GM19193 (cell line): ENCODE data around the gene KLK2.

Source experiments
- POLR2A ChIP-seq: IDR thresholded peaks from 4 replicates; pipeline ENCODE4 v1.6.1; 2011; ENCODE audit not compliant: insufficient read depth, insufficient read length; ENCODE audit errors: extremely low read depth

Gene KLK2

DNA sequence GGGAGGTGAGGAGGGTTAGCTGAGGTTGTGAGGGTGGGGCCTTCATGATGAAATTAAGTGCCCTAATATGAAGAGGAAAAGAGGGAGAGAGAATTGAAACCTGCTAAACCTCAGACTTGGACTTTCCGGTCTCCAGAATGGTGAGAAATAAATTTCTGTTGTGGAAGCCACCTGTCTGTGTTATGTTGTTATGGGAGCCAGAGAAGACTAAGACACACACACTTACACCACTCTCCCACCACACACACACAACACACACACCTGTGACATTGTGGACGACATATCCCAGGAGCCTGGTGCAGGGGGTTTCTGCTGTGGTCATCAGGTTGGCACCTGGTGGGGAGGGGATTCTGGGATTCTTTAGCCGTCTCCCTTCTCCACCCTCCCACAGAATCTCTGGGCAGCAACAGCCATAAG is 24.0 kb downstream of the KLK2 start:
- no peak for TF ChIP-seq POLR2A

DNA sequence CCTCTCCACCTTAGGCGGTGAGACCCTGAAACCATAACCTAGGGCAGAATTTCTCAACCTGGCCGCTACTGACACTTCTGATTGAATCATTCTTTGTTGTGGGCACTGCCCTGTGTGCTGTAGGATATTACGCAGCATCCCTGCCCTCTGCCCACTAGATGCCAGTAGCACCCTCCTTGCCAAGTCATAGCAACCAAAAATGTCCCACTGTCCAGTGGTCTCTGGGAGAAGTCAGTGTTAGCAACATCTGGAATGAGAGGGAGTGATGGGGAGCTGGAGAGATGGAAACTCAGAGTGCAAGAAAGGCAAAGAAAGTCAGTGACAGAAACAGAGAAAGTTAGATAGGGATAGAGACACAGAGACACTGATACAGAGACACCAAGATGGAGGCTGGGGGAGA is 24.4 kb downstream of the KLK2 start:
- no peak for TF ChIP-seq POLR2A

DNA sequence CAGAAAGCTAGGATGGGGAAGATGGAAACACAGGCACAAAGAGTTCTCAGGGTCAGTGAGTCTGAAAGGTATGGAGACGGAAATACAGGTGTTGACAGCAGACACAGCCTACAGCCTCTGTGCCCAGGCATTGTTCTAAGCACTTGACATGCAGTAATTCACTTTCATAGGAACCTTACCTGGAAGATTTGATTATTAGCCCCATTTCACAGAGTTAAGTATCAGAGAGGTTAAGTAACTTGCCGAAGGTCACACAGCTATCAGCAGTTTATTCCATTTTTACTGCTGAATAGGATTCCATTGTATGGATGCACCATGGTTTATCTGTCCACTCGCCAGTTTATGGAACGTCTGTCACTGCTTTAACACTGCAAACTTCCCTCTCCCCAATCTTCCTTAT is 24.8 kb downstream of the KLK2 start:
- TF ChIP-seq POLR2A: no peak

DNA sequence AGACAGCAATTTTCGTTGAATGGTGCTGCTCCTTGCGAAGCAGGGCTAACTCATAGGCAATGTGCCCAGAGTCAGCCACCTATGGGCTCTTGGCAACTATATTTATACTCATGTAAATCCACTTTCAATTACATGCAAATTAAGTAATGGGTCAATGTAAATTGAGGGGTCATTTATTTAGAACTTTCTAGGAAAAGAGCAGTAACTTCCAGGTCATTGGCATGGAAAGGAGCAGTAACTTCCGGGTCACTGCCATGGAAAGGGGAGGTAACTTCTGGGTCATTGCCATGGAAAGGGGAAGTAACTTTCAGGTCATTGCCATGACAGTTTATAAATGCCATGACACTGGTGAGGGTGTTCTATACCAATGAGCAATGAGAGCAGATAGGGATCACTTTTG is 26.3 kb downstream of the KLK2 start:
- TF ChIP-seq POLR2A: no peak

DNA sequence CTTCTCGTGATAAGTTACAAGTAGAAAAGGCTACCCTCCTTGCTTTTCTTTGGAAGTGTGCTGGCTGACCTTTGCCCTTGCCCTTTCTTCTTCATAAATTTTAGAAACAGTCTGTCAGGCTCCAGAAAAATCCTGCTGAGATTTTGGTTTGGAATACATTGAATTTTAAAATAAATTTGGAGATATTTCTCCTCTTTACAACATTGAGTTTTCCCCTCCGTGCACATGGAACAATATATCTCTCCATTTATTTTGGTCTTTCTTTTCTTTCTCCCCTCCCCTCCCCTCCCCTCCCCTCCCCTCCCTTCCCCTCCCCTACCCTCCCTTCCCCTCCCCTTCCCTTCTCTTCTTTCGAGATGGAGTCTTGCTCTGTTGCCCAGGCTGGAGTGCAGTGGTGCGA is 29.4 kb downstream of the KLK2 start:
- no peak for TF ChIP-seq POLR2A

DNA sequence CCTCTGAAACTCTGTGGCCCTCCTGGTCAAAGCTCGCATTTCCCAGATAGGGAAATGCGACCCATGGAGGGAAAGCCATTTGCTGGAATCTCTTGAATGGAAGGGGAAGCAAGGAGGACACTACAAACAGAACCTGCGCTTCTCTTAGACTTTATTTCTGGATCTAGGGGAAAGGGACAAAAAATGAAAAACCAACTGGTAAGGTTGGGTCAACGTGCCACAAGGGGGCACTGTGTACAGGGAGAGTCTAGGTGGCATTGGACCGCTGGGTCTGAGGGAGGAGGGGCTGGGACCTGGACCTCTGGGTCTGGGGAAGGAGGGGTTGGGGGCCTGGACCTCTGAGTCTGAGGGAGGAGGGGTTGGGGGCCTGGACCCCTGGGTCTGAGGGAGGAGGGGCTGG is 33.0 kb downstream of the KLK2 start:
- no peak for TF ChIP-seq POLR2A

DNA sequence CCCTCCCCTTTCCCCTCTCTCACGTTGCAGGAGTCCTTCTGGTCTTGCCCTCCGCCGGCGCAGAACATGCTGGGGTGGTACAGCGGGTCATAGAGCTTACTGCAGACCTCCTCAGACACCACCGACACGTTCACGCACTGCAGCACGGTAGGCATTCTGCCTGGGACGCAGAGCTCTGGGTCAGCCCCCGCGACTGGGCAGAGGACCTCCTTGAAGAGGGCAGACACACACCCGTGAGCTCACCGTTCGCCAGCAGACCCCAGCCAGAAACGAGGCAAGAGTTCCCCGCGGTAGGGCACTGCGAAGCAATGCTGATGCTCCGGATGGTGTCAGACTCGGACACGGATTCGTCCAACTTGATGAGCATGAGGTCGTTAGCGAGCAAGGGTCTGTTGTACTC is 35.1 kb downstream of the KLK2 start:
- TF ChIP-seq POLR2A: no peak

DNA sequence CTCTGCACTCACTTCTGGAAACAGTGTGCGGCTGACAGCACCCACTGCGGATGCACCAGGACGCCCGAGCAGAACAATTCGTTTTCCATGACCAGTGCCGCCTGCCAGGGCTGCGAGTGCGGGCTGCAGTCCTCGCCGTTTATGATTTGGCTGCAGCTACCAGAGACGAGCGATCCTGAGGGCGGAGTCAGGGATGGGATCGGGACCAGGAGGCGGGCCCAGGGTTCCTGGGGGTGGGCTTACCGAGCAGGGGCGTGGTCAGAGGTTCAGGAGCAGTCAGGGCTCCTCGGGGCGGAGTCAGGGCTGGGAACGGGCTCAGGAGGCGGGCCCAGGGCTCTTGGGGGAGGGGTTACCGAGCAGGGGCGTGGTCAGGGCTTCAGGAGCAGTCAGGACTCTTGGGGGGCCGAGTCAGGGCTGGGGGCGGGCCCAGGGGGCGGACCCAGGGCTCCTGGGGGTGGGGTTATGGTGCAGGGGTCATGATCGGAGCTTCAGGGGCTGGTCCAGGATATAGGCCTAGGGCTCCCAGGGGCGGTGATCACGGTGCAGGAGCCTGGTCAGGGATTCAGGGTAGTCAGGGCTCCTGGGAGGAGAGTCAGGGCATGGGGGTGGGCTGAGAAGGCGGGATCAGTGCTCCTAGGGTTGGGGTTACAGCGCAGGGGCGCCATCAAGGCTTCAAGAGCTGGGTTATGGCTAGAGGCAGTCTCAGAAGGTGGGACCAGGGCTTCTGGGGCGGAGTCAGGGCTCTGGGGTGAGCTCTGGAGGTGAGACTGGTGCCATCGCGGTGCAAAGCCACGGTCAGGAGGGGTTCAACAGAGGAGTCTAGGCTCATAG is 36.2 kb downstream of the KLK2 start:
- no peak for TF ChIP-seq POLR2A

DNA sequence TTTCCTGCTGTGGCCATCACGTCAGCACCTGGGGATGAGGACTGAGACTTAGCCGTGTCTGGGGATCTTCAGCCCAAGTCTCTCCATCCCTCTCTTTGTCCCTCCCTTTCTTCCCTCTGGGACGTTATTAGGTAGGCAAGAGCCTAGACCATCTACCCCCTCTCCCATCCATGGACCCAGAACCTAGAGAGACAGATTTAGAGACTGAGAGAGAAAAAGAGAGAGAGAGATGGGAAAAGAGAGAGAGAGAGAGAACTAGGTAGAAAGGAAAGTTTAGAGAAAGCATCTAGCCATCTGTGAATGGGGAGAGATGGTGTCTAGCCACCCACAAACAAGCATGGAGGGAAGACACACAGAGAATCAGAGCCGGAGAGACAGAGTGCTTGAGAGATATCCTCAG is 37.5 kb downstream of the KLK2 start:
- TF ChIP-seq POLR2A: no peak

DNA sequence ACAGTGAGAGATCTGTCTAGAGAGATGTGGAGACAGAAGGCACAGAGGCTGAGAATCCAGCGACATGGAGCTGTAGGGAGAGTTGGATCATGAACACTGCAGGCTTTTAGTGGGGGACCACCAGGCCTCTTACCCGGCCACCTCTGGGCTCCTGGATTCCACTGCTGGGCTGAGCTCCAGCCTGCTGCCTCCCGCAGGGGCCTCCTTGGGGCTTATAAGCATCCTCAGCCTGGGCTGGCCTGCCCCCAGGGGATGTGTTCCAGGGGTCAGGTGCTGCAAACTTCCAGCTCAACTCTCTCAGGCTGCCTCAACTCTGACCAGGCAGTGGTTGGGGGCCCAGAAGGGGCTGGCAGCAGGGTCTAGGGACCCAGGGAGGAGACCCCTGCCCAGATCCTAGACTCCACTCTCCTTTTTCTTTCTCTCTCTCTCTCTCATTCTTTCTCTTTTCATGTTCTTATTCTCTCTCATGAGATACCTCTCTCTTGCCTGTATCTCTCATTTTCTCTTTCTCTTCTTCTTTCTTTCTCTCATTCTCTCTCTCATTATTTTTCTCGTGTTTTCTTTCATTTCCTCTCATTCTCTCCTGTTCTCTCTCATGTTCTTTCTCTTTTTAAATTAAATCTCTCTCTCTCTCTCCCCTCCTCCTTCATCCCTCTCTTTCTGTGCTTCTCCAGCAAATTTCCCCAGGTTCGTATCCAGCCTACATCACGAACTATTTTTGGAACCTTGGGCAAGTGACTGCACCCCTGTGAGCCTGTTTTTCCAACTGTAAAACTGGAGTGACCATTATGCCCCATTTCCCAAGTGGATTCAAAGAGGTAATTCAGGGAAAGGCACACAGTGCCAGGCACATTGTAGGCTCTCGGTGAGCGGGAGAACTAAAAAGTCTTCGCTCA is 38.2 kb downstream of the KLK2 start, which contains the start of gene KLK4:
Gene KLK4, minus strand, starts transcription at position 190 of the 896 bp plus-strand sequence. CDS start 657 bp downstream, outside the sequence.
- TF ChIP-seq POLR2A: no peak

DNA sequence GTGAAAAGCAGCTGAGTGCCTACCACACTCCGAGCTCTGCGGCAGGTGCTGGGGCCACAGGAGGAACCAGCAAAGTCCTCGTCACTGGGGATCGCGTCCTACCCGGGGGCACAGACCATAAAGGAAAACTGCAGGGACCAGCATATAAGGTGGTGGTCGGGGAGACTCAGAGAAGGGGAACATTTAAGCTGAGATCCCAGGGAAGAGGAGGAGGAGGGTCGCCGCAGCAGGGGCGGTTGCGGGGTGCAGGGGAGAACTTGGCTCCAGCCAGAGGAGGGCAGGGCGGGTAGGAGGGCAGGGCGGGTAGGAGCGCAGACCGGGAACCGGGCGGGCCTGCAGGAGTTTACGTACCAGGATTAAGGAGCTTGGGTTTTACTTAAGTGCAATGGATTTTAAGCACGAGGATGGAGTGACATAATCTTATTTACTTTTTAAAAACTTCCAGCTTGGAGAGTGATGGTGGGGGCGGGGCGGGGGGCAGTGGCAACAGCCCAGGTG is 38.9 kb downstream of the KLK2 start:
- no peak for TF ChIP-seq POLR2A

DNA sequence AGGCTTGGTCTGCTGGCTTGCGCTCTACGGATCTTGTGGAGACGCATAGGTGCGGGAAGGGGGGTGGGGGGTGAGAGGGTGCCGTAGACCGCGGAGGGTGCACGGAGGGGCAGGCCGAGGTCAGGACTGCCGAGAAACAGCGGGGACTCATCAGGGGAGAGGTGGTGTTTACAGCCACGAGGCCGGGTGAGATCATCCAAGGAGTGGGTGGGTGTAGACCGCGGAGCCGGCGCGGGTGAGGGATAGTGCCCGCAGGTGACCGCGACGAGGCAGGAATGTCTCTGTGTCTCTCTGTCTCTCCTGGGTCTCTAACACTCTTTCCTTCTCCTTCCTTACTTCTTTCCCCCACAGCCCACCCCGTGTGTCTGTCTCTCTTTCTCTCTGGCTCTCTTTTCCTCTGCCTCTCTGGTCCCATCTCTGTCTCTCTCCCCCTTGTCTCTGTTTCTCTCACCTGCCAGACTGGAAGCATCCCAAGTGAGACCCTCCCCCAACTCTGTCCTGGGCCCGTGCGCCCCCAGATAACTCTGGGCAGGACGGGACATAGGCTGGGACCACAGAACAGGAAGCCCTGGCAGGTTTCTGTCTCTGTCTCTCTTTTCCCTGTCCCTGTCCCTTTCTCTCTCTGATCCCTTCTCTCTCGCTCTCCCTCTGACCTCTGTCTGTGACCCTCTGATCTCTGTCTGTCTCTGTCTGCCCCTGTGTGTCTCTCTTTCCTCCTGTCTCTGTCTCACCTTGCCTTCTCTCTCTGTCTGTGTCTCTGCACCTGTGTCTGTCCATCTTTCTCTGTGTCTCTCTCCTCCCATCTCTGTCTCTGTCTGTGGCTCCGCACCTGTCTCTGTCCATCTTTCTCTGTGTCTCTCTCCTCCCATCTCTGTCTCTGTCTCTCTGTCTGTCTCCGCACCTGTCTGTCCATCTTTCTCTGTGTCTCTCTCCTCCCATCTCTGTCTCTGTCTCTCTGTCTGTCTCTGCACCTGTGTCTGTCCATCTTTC is 39.8 kb downstream of the KLK2 start:
- no peak for TF ChIP-seq POLR2A

DNA sequence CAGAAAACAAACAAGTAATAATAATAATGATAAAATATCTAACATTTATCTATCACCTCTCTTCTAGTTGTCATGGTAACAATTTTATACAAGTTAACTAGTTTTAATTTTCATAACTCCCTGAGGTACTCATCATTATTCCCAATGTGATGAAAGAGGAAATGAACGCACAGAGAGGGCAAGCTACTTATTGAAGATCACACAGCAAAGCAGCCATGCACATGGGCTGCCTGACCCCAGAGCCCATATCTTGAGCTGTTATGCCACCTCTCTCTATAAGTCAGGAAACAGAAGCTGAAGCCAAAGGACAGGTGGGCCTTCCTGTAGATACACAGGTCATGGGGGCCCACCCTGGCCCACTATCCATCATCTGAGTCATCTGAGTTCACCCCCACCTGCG is 42.8 kb downstream of the KLK2 start:
- TF ChIP-seq POLR2A: no peak
